Measurements from ENCODE around the gene HECW1. TPM values are rescaled to one million over a fixed set of nuclear protein-coding genes. Genes with fewer than 3 reads are reported as not detected.

The HECW1 gene
- total RNA-seq, 1 donor from 2014 or later = 0.15 TPM

DNA sequence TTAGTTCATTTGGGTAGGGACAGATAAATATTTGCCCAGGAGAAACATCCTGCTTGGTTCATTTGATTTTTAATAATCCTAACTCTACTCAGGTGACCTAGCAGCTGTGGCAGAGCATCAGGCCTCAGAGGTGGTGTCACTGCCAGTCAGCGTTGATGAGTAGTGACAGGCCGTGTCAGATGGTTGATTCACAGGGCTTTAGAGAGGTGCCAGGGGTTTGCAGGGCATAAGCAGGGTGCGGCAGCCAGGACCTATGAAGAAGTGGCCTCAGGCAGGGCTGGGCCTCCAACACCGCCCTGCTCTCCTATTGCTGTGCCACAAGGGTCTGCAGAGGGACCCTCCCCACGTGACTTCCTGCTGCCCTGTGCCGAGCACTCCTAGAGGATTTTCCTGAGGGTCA lies 128.1 kb downstream of the HECW1 start:
- TF ChIP-seq CTCF (IDR thresholded peaks at IDR 0.05; ENCODE audit: unreplicated experiment) = no peak
- Mint-ChIP-seq H3K27me3 (ENCODE audit: unreplicated experiment) (peaks cover 1% of the 10 kb centered on the region), H3K9me3 (ENCODE audit: unreplicated experiment) (no peaks in the 10 kb centered on the region), H3K27ac (ENCODE audit: unreplicated experiment) (no peak overlapping the region), H3K4me3 (ENCODE audit: unreplicated experiment) (no peak overlapping the region), H3K36me3 (ENCODE audit: low read depth, unreplicated experiment) (no peaks in the 10 kb centered on the region), H3K4me1 (ENCODE audit: unreplicated experiment) (peaks cover 12% of the 10 kb centered on the region)
- no peak for DNase-seq (ENCODE audit: low spot score)

GRCh38 chr7:43242628-43243255 lies 130.3 kb downstream of the HECW1 start:
- peaks cover 12% of the 10 kb centered on the region for H3K4me1 Mint-ChIP-seq (ENCODE audit: unreplicated experiment)
- no peak for DNase-seq (ENCODE audit: low spot score)
- H3K36me3 Mint-ChIP-seq (ENCODE audit: low read depth, unreplicated experiment) = no peaks in the 10 kb centered on the region
- H3K9me3 Mint-ChIP-seq (ENCODE audit: unreplicated experiment) = no peaks in the 10 kb centered on the region
- TF ChIP-seq CTCF (IDR thresholded peaks at IDR 0.05; ENCODE audit: unreplicated experiment) = no peak
- H3K4me3 Mint-ChIP-seq (ENCODE audit: unreplicated experiment) = no peak overlapping the region
- peaks cover 1% of the 10 kb centered on the region for H3K27me3 Mint-ChIP-seq (ENCODE audit: unreplicated experiment)
- H3K27ac Mint-ChIP-seq (ENCODE audit: unreplicated experiment) = no peak overlapping the region

DNA sequence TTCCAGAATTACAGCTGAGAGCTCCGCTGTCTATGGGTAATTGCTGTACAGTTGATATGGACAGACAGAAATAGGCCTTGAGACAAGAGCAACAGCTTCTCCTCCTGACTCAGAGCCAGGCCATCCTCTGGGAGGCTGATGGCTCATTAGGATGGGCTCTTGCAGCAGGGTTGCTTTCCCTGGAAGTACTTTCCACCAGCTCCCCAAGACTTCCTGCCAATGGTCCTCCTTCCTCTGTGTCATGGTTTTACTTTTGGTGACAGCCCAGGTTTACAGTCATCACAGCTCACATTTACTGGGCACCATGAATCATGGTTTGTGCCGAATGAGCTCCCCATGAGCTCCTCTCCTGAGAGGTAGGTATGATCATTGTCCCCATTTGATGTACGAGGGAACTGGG lies 131.8 kb downstream of the HECW1 start:
- no peak for TF ChIP-seq CTCF (IDR thresholded peaks at IDR 0.05; ENCODE audit: unreplicated experiment)
- H3K27me3 Mint-ChIP-seq (ENCODE audit: unreplicated experiment) = peaks cover 1% of the 10 kb centered on the region
- H3K36me3 Mint-ChIP-seq (ENCODE audit: low read depth, unreplicated experiment) = no peaks in the 10 kb centered on the region
- H3K9me3 Mint-ChIP-seq (ENCODE audit: unreplicated experiment) = no peaks in the 10 kb centered on the region
- H3K27ac Mint-ChIP-seq (ENCODE audit: unreplicated experiment) = no peak overlapping the region
- H3K4me1 Mint-ChIP-seq (ENCODE audit: unreplicated experiment) = peaks cover 12% of the 10 kb centered on the region
- H3K4me3 Mint-ChIP-seq (ENCODE audit: unreplicated experiment) = no peak overlapping the region
- DNase-seq (ENCODE audit: low spot score) = no peak

DNA sequence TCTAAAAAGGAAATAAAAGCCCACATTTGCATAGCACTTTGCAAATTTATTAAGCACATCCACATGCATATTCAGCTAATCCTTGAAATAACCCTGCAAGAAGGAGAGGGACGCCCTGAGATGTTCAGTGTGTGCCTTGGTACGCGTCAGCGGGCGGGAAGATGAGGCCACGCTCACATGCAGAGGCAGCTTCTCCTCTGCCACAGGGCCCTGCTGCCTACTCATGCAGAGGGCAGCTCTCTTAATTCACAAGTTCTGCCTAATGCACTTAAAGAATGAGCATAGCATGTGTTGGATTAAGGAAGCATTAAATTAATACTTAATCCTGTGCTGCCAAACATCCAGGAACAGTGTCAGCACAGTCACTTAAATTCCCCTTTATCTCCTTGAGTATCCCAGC lies 132.3 kb downstream of the HECW1 start:
- no peak for DNase-seq (ENCODE audit: low spot score)
- Mint-ChIP-seq H3K27me3 (ENCODE audit: unreplicated experiment) (peaks cover 1% of the 10 kb centered on the region), H3K9me3 (ENCODE audit: unreplicated experiment) (no peaks in the 10 kb centered on the region), H3K4me3 (ENCODE audit: unreplicated experiment) (no peak overlapping the region), H3K27ac (ENCODE audit: unreplicated experiment) (no peak overlapping the region), H3K36me3 (ENCODE audit: low read depth, unreplicated experiment) (no peaks in the 10 kb centered on the region), H3K4me1 (ENCODE audit: unreplicated experiment) (peaks cover 12% of the 10 kb centered on the region)
- no peak for TF ChIP-seq CTCF (IDR thresholded peaks at IDR 0.05; ENCODE audit: unreplicated experiment)

- no peaks in the 10 kb centered on the region for H3K36me3 Mint-ChIP-seq (ENCODE audit: low read depth, unreplicated experiment)
- no peaks in the 10 kb centered on the region for H3K9me3 Mint-ChIP-seq (ENCODE audit: unreplicated experiment)
- no peak for TF ChIP-seq CTCF (IDR thresholded peaks at IDR 0.05; ENCODE audit: unreplicated experiment)
- H3K4me1 Mint-ChIP-seq (ENCODE audit: unreplicated experiment) = no peaks in the 10 kb centered on the region
- H3K27me3 Mint-ChIP-seq (ENCODE audit: unreplicated experiment) = no peaks in the 10 kb centered on the region
- H3K4me3 Mint-ChIP-seq (ENCODE audit: unreplicated experiment) = no peak overlapping the region
- no peak overlapping the region for H3K27ac Mint-ChIP-seq (ENCODE audit: unreplicated experiment)
- DNase-seq (ENCODE audit: low spot score) = no peak
Observed at GRCh38 chr7:43247757-43248156, 135.3 kb downstream of the HECW1 start.
